Lung (tissue), 12 donors: ENCODE data around the gene STX18. TPM values are rescaled to one million over a fixed set of nuclear protein-coding genes. Genes with fewer than 3 reads are reported as not detected.

ENCODE experiments used
- ATAC-seq: fragments of 200-7000 bp; cut with Tn5 transposase; one replicate; pipeline ENCODE4 v1.9.1; 2020; ENCODE audit warnings: moderate number of reproducible peaks; ENCODE audit not compliant: insufficient read depth, low FRiP score
- DNase-seq, 3 donors: peaks; one replicate each; pipeline ENCODE4 v3.0.0-alpha.2; 2013 to 2017
- H3K27ac ChIP-seq, 2 donors: one replicate each; pipeline ENCODE4 v1.5.1; 2013; ENCODE audit warnings: mild to moderate bottlenecking in 2 of 2, moderate library complexity in 2 of 2, control low read depth in 1 of 2, inconsistent platforms in 1 of 2, low read depth in 1 of 2, low read length in 1 of 2
- H3K27me3 ChIP-seq, 3 donors: one replicate each; pipeline ENCODE4 v1.5.1; 2013; ENCODE audit warnings: low read length in 2 of 3; ENCODE audit not compliant: control insufficient read depth in 3 of 3, insufficient read depth in 3 of 3
- H3K36me3 ChIP-seq, 4 donors: one replicate each; pipeline ENCODE4 v1.5.1; 2013; ENCODE audit warnings: low read length in 4 of 4, mild to moderate bottlenecking in 1 of 4, moderate library complexity in 1 of 4; ENCODE audit not compliant: control insufficient read depth in 4 of 4, insufficient read depth in 4 of 4
- H3K4me1 ChIP-seq, 5 donors: one replicate each; pipeline ENCODE4 v1.5.1; 2013; ENCODE audit warnings: low read length in 5 of 5, mild to moderate bottlenecking in 2 of 5, moderate library complexity in 1 of 5; ENCODE audit not compliant: control insufficient read depth in 5 of 5, insufficient read depth in 5 of 5
- H3K4me3 ChIP-seq: one replicate; pipeline ENCODE4 v1.5.1; 2013; ENCODE audit warnings: mild to moderate bottlenecking, control low read depth, moderate library complexity
- H3K9ac ChIP-seq, 2 donors: one replicate each; pipeline ENCODE4 v1.5.1; 2013; ENCODE audit warnings: low read length in 2 of 2, control low read depth in 1 of 2; ENCODE audit not compliant: insufficient read depth in 1 of 2
- H3K9me3 ChIP-seq, 4 donors: one replicate each; pipeline ENCODE4 v1.5.1; 2013; ENCODE audit warnings: low read length in 3 of 4, mild to moderate bottlenecking in 1 of 4, moderate library complexity in 1 of 4; ENCODE audit not compliant: control insufficient read depth in 4 of 4, insufficient read depth in 3 of 4
- CTCF ChIP-seq: IDR thresholded peaks from 2 replicates; pipeline ENCODE4 v1.5.1; 2012; ENCODE audit warnings: mild to moderate bottlenecking; ENCODE audit errors: control extremely low read depth, extremely low read depth
- WGBS, 2 donors: extraction: QIAGEN DNeasy Blood & Tissue Kit; methylation state at CpG; one replicate each; pipeline ENCODE4 v1.1.7; 2013; 5-methylcytosine and 5-hydroxymethylcytosine counted together
- polyA plus RNA-seq, 2 donors: library from polyadenylated mRNA; stranded (reverse); fragments of 200-250 nt; gene quantifications; one replicate each; pipeline ENCODE4 v1.2.1, GENCODE V29; 2013
- total RNA-seq, 2 donors: library from RNA; depleted of rRNA in 1 of 2; stranded (reverse); fragments of >200 nt in 1 of 2; gene quantifications; one replicate each; pipeline ENCODE4 v1.2.1, GENCODE V29; 2014 to 2021
- donor health status: control.
- donor health status: control.
- donor health status: Bipolar disorder and iron deficiency.
- donor health status: healthy.
- donor health status: DM: yes; HTN: yes; CAD: no.

Gene STX18
- total and polyA plus RNA-seq, 4 donors: 16.2 to 34.1 (median 24.8) TPM

GRCh38 chr4:4420421-4420820 lies 121.4 kb downstream of the STX18 start:
- ATAC-seq: no peak
- peaks cover 0 to 2% (median 0%) of the 10 kb centered on the region in 4 donors for H3K9me3 ChIP-seq
- H3K4me3 ChIP-seq: no peak overlapping the region
- no peak overlapping the region for H3K9ac ChIP-seq
- no peak overlapping the region for H3K27ac ChIP-seq
- no peaks in the 10 kb centered on the region for H3K4me1 ChIP-seq
- TF ChIP-seq CTCF: no peak
- DNase-seq: peak in 1 of 3 donors; percentile 4
- H3K27me3 ChIP-seq: no peaks in the 10 kb centered on the region
- peaks cover 32 to 52% (median 37%) of the 10 kb centered on the region in 4 donors for H3K36me3 ChIP-seq
- 96 to 98% methylated on average over 12 of the region's 12 CpGs for WGBS, 2 donors

- Histone ChIP-seq H3K36me3 (peaks cover 30 to 49% (median 35%) of the 10 kb centered on the region in 4 donors), H3K9ac (no peak overlapping the region), H3K4me1 (no peaks in the 10 kb centered on the region), H3K27me3 (no peaks in the 10 kb centered on the region), H3K9me3 (peaks cover 0 to 2% (median 0%) of the 10 kb centered on the region in 4 donors), H3K27ac (no peak overlapping the region), H3K4me3 (no peak overlapping the region)
- 95% methylated on average over 12 of the region's 12 CpGs for WGBS, 2 donors
- DNase-seq (no peak), ATAC-seq (no peak)
- no peak for TF ChIP-seq CTCF
Observed at GRCh38 chr4:4419896-4420295, 122.0 kb downstream of the STX18 start.

- H3K36me3 ChIP-seq: peaks cover 28 to 40% (median 34%) of the 10 kb centered on the region in 4 donors
- no peak for TF ChIP-seq CTCF
- 84 to 88% methylated on average over 19 of the region's 19 CpGs for WGBS, 2 donors
Observed at GRCh38 chr4:4418676-4419390, 123.0 kb downstream of the STX18 start.

More at GRCh38 chr4:4418676-4419390, 123.0 kb downstream of the STX18 start:
- Histone ChIP-seq H3K4me1 (no peaks in the 10 kb centered on the region), H3K27me3 (no peaks in the 10 kb centered on the region), H3K27ac (no peak overlapping the region), H3K9me3 (peaks cover 0 to 2% (median 0%) of the 10 kb centered on the region in 4 donors), H3K4me3 (no peak overlapping the region), H3K9ac (no peak overlapping the region)
- DNase-seq (peak in 1 of 3 donors; percentile 8), ATAC-seq (no peak)
